Astrocyte (in vitro differentiated cells and primary cell): ENCODE data around the gene MAP3K10. TPM values are rescaled to one million over a fixed set of nuclear protein-coding genes. Genes with fewer than 3 reads are reported as not detected.

Experiments used
- DNase-seq: peaks from one replicate; pipeline ENCODE4 v3.0.0-alpha.2; 2010; ENCODE audit warnings: low read depth
- FAIRE-seq: peaks from 2 replicates; lab custom pipeline; 2011; peaks lifted over from hg19 to GRCh38; lab: Jason Lieb, UNC
- H2AFZ ChIP-seq: 2 replicates; pipeline ENCODE4 v1.6.0; 2012; ENCODE audit warnings: low read depth, low read length, inconsistent platforms
- H3K27ac ChIP-seq: 2 replicates; pipeline ENCODE4 v1.5.1; 2011; ENCODE audit warnings: low read depth, low read length, inconsistent platforms
- H3K27me3 ChIP-seq: 2 replicates; pipeline ENCODE4 v1.6.0; 2011; ENCODE audit warnings: low read length, inconsistent platforms; ENCODE audit not compliant: insufficient read depth
- H3K36me3 ChIP-seq: 2 replicates; pipeline ENCODE4 v1.5.1; 2011; ENCODE audit warnings: low read length, inconsistent platforms; ENCODE audit not compliant: insufficient read depth
- H3K4me1 ChIP-seq: 2 replicates; pipeline ENCODE4 v1.5.1; 2011; ENCODE audit warnings: low read length, inconsistent platforms; ENCODE audit not compliant: insufficient read depth
- H3K4me2 ChIP-seq: 2 replicates; pipeline ENCODE4 v1.6.0; 2012; ENCODE audit warnings: low read length, inconsistent platforms
- H3K4me3 ChIP-seq: 2 replicates; pipeline ENCODE4 v1.5.1; 2011; ENCODE audit warnings: low read depth, mild to moderate bottlenecking, low read length, inconsistent platforms; ENCODE audit not compliant: insufficient read depth
- H3K79me2 ChIP-seq: 2 replicates; pipeline ENCODE4 v1.6.0; 2012; ENCODE audit warnings: mild to moderate bottlenecking, low read length, inconsistent platforms; ENCODE audit not compliant: insufficient read depth
- H3K9ac ChIP-seq: 2 replicates; pipeline ENCODE4 v1.6.0; 2012; ENCODE audit warnings: mild to moderate bottlenecking, low read length, inconsistent platforms
- H3K9me3 ChIP-seq: 2 replicates; pipeline ENCODE4 v1.5.1; 2012; ENCODE audit warnings: low read depth, mild to moderate bottlenecking, low read length, inconsistent platforms; ENCODE audit not compliant: insufficient read depth
- H4K20me1 ChIP-seq: 2 replicates; pipeline ENCODE4 v1.6.0; 2012; ENCODE audit warnings: low read length, inconsistent platforms; ENCODE audit not compliant: insufficient read depth
- H3K27ac Mint-ChIP-seq: one replicate; pipeline ENCODE4 v1.8.0; 2021; ENCODE audit warnings: mild to moderate bottlenecking, mixed read lengths; ENCODE audit not compliant: unreplicated experiment
- H3K27me3 Mint-ChIP-seq: one replicate; pipeline ENCODE4 v1.8.0; 2021; ENCODE audit warnings: low read depth, mixed read lengths; ENCODE audit not compliant: unreplicated experiment
- H3K36me3 Mint-ChIP-seq: one replicate; pipeline ENCODE4 v1.8.0; 2021; ENCODE audit warnings: low read depth, mixed read lengths; ENCODE audit not compliant: unreplicated experiment
- H3K4me1 Mint-ChIP-seq: one replicate; pipeline ENCODE4 v1.8.0; 2021; ENCODE audit warnings: low read depth, mixed read lengths; ENCODE audit not compliant: unreplicated experiment
- H3K4me3 Mint-ChIP-seq: one replicate; pipeline ENCODE4 v1.8.0; 2021; ENCODE audit warnings: mild to moderate bottlenecking, moderate library complexity, mixed read lengths; ENCODE audit not compliant: unreplicated experiment
- H3K9me3 Mint-ChIP-seq: one replicate; pipeline ENCODE4 v1.8.0; 2021; ENCODE audit warnings: mild to moderate bottlenecking, mixed read lengths; ENCODE audit not compliant: unreplicated experiment
- CTCF ChIP-seq: IDR thresholded peaks from 2 replicates; pipeline ENCODE4 v1.5.1; 2011; ENCODE audit warnings: low read depth, mild to moderate bottlenecking, inconsistent platforms, low read length, moderate library complexity; ENCODE audit not compliant: insufficient read depth
- EZH2 ChIP-seq: IDR thresholded peaks from 2 replicates; pipeline ENCODE4 v1.6.1; 2012; ENCODE audit warnings: mild to moderate bottlenecking, low read length, inconsistent platforms; ENCODE audit not compliant: insufficient read depth
- total RNA-seq: library from RNA; stranded (reverse); gene quantifications from 2 replicates; pipeline ENCODE4 v1.2.1, GENCODE V29; 2021

Gene MAP3K10
- total RNA-seq, 1 donor from 2014 or later = 17.2 TPM

DNA sequence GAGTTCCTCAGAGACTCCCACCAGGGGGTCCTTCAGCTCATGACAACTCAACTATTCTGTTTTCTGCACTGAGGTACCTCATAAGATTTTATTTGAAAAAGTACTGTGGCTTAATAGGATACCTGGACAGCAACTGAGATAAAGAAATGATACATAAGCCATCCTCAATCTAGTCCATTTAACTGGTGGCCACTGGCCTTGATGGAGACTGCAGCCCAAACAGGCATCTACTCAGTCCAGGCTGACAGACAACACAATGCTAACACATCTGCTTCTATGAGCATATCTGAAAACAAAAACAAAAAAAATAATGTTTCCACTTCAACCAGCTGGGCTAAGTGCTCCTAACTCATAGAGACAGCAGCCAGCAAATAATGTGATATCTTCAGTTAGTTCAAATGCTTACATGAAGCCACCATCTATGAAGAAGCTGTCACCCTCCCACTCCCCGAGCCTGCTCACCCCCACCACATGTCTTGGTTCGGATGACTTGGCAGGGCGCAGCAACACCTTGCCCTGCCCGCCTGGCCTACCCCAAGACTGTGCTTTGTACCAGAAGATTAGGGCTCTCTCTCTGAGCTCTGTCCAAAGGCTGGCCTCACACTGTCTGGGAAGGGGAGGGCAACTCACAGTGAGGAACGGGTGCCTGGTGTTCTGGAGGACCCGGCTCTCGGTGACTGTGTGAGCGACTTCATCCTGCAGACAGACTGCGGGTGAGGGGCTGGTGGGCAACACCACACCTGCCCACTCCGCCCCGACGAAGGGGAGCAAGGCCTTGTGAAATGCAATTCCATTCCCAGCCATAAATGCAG is 48.4 kb downstream of the MAP3K10 start:
- H3K9me3 ChIP-seq = no peaks in the 10 kb centered on the region
- no peak overlapping the region for H2AFZ ChIP-seq
- no peak overlapping the region for H3K4me3 ChIP-seq
- H3K4me1 ChIP-seq = peaks cover 9% of the 10 kb centered on the region
- Mint-ChIP-seq H3K36me3 (peaks cover 9% of the 10 kb centered on the region), H3K9me3 (no peaks in the 10 kb centered on the region), H3K4me1 (no peaks in the 10 kb centered on the region), H3K27ac (no peak overlapping the region), H3K4me3 (no peak overlapping the region), H3K27me3 (no peaks in the 10 kb centered on the region)
- DNase-seq = no peak
- no peaks in the 10 kb centered on the region for H3K27me3 ChIP-seq
- no peak overlapping the region for H3K4me2 ChIP-seq
- TF ChIP-seq EZH2 = no peak
- TF ChIP-seq CTCF = no peak
- H4K20me1 ChIP-seq = peaks cover 46% of the 10 kb centered on the region
- FAIRE-seq = no peak
- H3K36me3 ChIP-seq = peaks cover 13% of the 10 kb centered on the region
- H3K27ac ChIP-seq = no peak overlapping the region
- H3K9ac ChIP-seq = no peak overlapping the region
- H3K79me2 ChIP-seq = peaks cover 2% of the 10 kb centered on the region

DNA sequence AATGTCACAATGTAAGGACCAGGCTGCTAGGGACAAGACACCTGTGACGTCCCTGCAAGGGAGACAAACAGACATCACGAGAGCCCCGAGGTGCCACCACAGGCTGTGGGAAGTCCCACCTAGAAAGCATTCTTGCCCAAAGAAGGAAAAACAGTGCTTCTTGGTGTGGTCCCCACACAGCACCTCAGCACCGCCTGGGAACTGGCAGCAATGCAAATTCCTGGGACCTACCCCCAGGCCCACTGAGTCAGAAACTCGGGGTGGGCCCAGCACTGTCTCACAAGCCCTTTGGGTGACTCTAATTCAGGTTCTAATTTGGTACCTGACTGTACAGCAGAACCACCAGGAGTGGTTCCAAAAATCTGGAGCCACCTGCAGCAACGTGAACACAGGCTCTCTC is 49.1 kb downstream of the MAP3K10 start:
- H3K9ac ChIP-seq = no peak overlapping the region
- H3K27ac ChIP-seq = no peak overlapping the region
- TF ChIP-seq CTCF (no peak), EZH2 (no peak)
- no peak overlapping the region for H2AFZ ChIP-seq
- H3K27ac Mint-ChIP-seq = no peak overlapping the region
- peaks cover 53% of the 10 kb centered on the region for H4K20me1 ChIP-seq
- FAIRE-seq (no peak), DNase-seq (no peak)
- H3K4me3 ChIP-seq = no peak overlapping the region
- no peaks in the 10 kb centered on the region for H3K9me3 ChIP-seq
- peaks cover 9% of the 10 kb centered on the region for H3K36me3 Mint-ChIP-seq
- no peaks in the 10 kb centered on the region for H3K4me1 Mint-ChIP-seq
- no peak overlapping the region for H3K4me2 ChIP-seq
- no peak overlapping the region for H3K4me3 Mint-ChIP-seq
- peaks cover 13% of the 10 kb centered on the region for H3K36me3 ChIP-seq
- peaks cover 5% of the 10 kb centered on the region for H3K79me2 ChIP-seq
- H3K27me3 ChIP-seq = no peaks in the 10 kb centered on the region
- H3K4me1 ChIP-seq = peaks cover 9% of the 10 kb centered on the region
- no peaks in the 10 kb centered on the region for H3K27me3 Mint-ChIP-seq
- H3K9me3 Mint-ChIP-seq = no peaks in the 10 kb centered on the region
